GM10266 (cell line): Measurements from ENCODE around the gene ZXDC.

ENCODE experiments used
- DNase-seq: peaks from one replicate; pipeline ENCODE4 v3.0.0; 2012; ENCODE audit errors: extremely low spot score
- CTCF ChIP-seq: IDR thresholded peaks from 2 replicates; pipeline ENCODE4 v1.5.1; 2012; ENCODE audit warnings: mild to moderate bottlenecking, low read depth; ENCODE audit not compliant: control insufficient read depth, insufficient read depth; ENCODE audit errors: missing control alignments

ZXDC gene

GRCh38 chr3:126500016-126500415, 24.3 kb upstream of the ZXDC start:
- no peak for DNase-seq
- no peak for TF ChIP-seq CTCF

GRCh38 chr3:126499401-126499800, 23.7 kb upstream of the ZXDC start:
- no peak for TF ChIP-seq CTCF
- DNase-seq: no peak

GRCh38 chr3:126498929-126499328, 23.2 kb upstream of the ZXDC start:
- DNase-seq: no peak
- no peak for TF ChIP-seq CTCF

- no peak for TF ChIP-seq CTCF
These were observed 22.8 kb upstream of the ZXDC start for GRCh38 chr3:126498461-126498860.

GRCh38 chr3:126497956-126498355, 22.3 kb upstream of the ZXDC start:
- no peak for DNase-seq
- no peak for TF ChIP-seq CTCF

More at GRCh38 chr3:126498461-126498860, 22.8 kb upstream of the ZXDC start:
- DNase-seq: no peak

- no peak for TF ChIP-seq CTCF
- DNase-seq: no peak
These were observed 21.5 kb upstream of the ZXDC start for GRCh38 chr3:126496894-126497850.

GRCh38 chr3:126495786-126496185, 20.1 kb upstream of the ZXDC start:
- no peak for DNase-seq
- TF ChIP-seq CTCF: no peak
